OCI-LY1 (cell line): ENCODE data around the gene MRI1.

ENCODE experiments used
- H2AFZ ChIP-seq: fragments of 200-600 bp; sonication (generic), shearing (Covaris generic); 2 replicates; pipeline ENCODE4 v1.6.0; 2014; ENCODE audit warnings: antibody characterized with exemption, mild to moderate bottlenecking, low read length
- H3F3A ChIP-seq: fragments of 200-600 bp; sonication (generic), shearing (Covaris generic); 2 replicates; pipeline ENCODE4 v1.6.0; 2014; ENCODE audit warnings: mild to moderate bottlenecking, antibody characterized with exemption, low read length, moderate library complexity; ENCODE audit not compliant: insufficient read depth
- H3K27ac ChIP-seq: fragments of 200-600 bp; sonication (generic); 2 replicates; pipeline ENCODE4 v1.5.1; 2014; ENCODE audit warnings: low read length, mixed run types, mild to moderate bottlenecking, low read depth; ENCODE audit not compliant: poor library complexity, severe bottlenecking
- H3K27me3 ChIP-seq: fragments of 200-600 bp; sonication (generic); 2 replicates; pipeline ENCODE4 v1.6.0; 2014; ENCODE audit warnings: antibody characterized with exemption, mild to moderate bottlenecking, low read length, moderate library complexity; ENCODE audit not compliant: insufficient read depth
- H3K36me3 ChIP-seq: fragments of 200-600 bp; sonication (generic); 2 replicates; pipeline ENCODE4 v1.6.1; 2014; ENCODE audit warnings: mild to moderate bottlenecking, antibody characterized with exemption, low read length, moderate library complexity, mixed read lengths; ENCODE audit not compliant: insufficient read depth
- H3K4me1 ChIP-seq: fragments of 200-600 bp; sonication (generic); 2 replicates; pipeline ENCODE4 v1.5.1; 2014; ENCODE audit warnings: mild to moderate bottlenecking, low read length, moderate library complexity; ENCODE audit not compliant: insufficient read depth, severe bottlenecking
- H3K4me2 ChIP-seq: fragments of 200-600 bp; sonication (generic), shearing (Covaris generic); 2 replicates; pipeline ENCODE4 v1.6.1; 2014; ENCODE audit warnings: low read length
- H3K4me3 ChIP-seq: fragments of 200-600 bp; sonication (generic); 2 replicates; pipeline ENCODE4 v1.5.1; 2014; ENCODE audit warnings: low read length, low read depth, mild to moderate bottlenecking, mixed read lengths; ENCODE audit not compliant: poor library complexity, severe bottlenecking
- H3K79me2 ChIP-seq: fragments of 200-600 bp; shearing (Covaris generic); 2 replicates; pipeline ENCODE4 v1.6.1; 2016; ENCODE audit warnings: mixed run types, low read length, mixed read lengths; ENCODE audit not compliant: insufficient read depth
- H3K9ac ChIP-seq: fragments of 200-600 bp; sonication (generic), shearing (Covaris generic); 2 replicates; pipeline ENCODE4 v1.6.1; 2014; ENCODE audit warnings: mild to moderate bottlenecking, low read length, mixed read lengths
- H3K9me2 ChIP-seq: fragments of 200-600 bp; sonication (generic), shearing (Covaris generic); 2 replicates; pipeline ENCODE4 v1.6.1; 2014; ENCODE audit warnings: low read depth, mild to moderate bottlenecking, low read length, mixed read lengths
- H3K9me3 ChIP-seq: fragments of 200-600 bp; shearing (Covaris generic); 2 replicates; pipeline ENCODE4 v1.6.1; 2014; ENCODE audit warnings: low read length, mixed read lengths
- H4K20me1 ChIP-seq: fragments of 200-600 bp; sonication (generic), shearing (Covaris generic); 2 replicates; pipeline ENCODE4 v1.6.0; 2016; ENCODE audit warnings: mild to moderate bottlenecking, low read length; ENCODE audit not compliant: insufficient read depth
- CTCF ChIP-seq: fragments of 200-600 bp; sonication (generic), shearing (Covaris generic); IDR thresholded peaks from 2 replicates; pipeline ENCODE4 v1.5.1; 2017; ENCODE audit warnings: mild to moderate bottlenecking, antibody characterized with exemption, low read length, moderate library complexity, mixed read lengths
- EZH2 ChIP-seq: fragments of 200-600 bp; sonication (generic), shearing (Covaris generic); IDR thresholded peaks from 2 replicates; pipeline ENCODE4 v1.8.0; 2017; ENCODE audit warnings: borderline replicate concordance, mixed run types, mild to moderate bottlenecking, antibody characterized with exemption, low read length, moderate library complexity, mixed read lengths

The MRI1 gene

DNA sequence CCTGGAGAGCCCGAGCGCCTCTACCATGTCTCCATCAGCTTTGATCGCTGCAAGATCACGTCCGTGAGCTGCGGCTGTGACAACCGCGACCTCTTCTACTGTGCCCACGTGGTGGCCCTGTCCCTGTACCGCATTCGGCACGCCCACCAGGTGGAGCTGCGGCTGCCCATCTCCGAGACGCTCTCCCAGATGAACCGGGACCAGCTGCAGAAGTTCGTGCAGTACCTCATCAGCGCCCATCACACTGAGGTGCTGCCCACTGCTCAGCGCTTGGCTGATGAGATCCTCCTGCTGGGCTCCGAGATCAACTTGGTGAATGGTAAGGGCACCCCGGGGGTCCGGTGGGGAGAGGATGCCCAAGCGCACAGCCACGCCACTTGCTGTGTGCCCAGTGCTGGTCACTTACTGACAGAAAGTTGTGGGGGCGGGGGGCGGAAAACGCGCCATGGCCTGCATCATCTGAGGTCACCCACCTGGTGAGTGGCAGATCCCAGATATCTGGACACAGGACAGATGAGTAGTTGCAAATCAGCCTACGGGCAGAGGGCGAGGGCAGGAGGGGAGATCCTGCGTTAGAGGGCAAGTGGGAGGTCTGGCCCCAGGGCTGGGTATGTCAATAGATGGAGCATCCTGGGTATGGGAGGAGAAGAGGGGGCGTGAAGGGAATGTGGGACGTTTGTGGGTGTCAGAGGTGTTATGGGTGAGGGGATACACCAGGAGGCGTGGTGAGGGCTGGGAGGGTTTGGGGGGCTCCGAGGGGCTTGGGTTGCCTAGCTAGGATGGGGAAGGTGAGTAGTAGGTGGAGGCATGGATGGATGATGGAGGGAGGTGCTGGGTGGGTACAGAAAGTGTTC lies 40.7 kb downstream of the MRI1 start:
- TF ChIP-seq CTCF (peak; percentile 45; the same call in 1 of the 2 replicates), EZH2 (no peak)
- Histone ChIP-seq H3K79me2 (no peaks in the 10 kb centered on the region), H3K9ac (no peak overlapping the region), H3K4me1 (no peaks in the 10 kb centered on the region), H3K4me2 (no peak overlapping the region), H3K27me3 (peaks cover 3% of the 10 kb centered on the region; the same call in 1 of the 2 replicates), H3K36me3 (no peaks in the 10 kb centered on the region), H4K20me1 (no peaks in the 10 kb centered on the region), H3K4me3 (no peak overlapping the region), H3K9me3 (no peaks in the 10 kb centered on the region), H3K27ac (no peak overlapping the region), H3F3A (no peaks in the 10 kb centered on the region), H3K9me2 (no peaks in the 10 kb centered on the region), H2AFZ (no peak overlapping the region)

DNA sequence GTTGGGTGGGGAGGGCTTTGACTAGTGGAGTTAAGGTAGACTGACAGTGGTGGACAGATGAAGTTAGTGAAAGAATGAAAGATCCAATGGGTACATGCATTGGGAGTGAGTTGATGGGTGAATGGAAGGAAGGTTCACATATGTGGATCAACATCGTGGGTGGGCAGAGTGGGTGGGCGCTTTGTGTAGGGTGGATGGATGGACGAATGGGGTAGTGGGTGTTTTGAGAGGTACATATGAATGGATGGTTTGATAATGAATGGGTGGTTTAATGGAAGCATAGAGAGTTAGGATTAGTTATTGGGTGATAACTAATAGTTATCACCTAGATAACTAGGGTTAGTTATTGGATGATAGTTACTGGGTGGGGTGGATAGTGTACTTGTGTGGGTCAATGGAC lies 42.4 kb downstream of the MRI1 start:
- Histone ChIP-seq H3K4me1 (no peaks in the 10 kb centered on the region), H3K27ac (no peak overlapping the region), H3K36me3 (no peaks in the 10 kb centered on the region), H3K4me3 (no peak overlapping the region), H4K20me1 (no peaks in the 10 kb centered on the region), H2AFZ (no peak overlapping the region), H3K79me2 (no peaks in the 10 kb centered on the region), H3K9me3 (no peaks in the 10 kb centered on the region), H3K4me2 (no peak overlapping the region), H3K9ac (no peak overlapping the region), H3F3A (no peaks in the 10 kb centered on the region), H3K27me3 (peaks cover 3% of the 10 kb centered on the region; the same call in 1 of the 2 replicates), H3K9me2 (no peaks in the 10 kb centered on the region)
- TF ChIP-seq CTCF (no peak), EZH2 (no peak)

DNA sequence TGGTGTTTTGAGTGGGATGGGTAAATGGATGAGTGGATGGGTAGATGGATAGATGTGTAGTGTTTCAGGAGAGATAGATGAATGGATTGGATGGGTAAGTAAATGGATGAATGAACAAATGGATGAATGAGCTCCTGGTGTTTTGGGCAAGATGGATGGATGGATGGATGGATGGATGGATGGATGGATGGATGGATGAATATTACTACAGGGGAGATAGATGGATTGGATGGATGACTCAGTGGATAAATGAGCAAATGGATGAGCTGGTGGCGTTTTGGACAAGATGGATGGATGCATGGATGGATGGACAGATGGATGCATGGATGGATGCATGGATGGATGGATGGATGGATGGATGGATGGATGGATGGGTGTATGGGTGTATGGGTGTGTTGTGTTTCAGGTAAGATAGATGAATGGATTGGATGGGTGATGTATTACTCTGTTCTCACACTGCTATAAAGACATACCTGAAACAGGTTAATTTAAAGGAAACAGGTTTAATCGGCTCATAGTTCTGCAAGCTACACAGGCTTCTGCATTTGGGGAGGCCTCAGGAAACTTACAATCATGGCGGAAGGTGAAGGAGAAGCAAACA lies 43.2 kb downstream of the MRI1 start:
- Histone ChIP-seq H3K4me2 (no peak overlapping the region), H3K27me3 (peaks cover 3% of the 10 kb centered on the region; the same call in 1 of the 2 replicates), H4K20me1 (no peaks in the 10 kb centered on the region), H3K4me1 (no peaks in the 10 kb centered on the region), H3K27ac (no peak overlapping the region), H2AFZ (no peak overlapping the region), H3K9me2 (no peaks in the 10 kb centered on the region), H3K9me3 (no peaks in the 10 kb centered on the region), H3K79me2 (no peaks in the 10 kb centered on the region), H3K36me3 (no peaks in the 10 kb centered on the region), H3F3A (no peaks in the 10 kb centered on the region), H3K4me3 (no peak overlapping the region), H3K9ac (no peak overlapping the region)
- no peak for TF ChIP-seq CTCF
- no peak for TF ChIP-seq EZH2
